OCI-LY1 (cell line): ENCODE data around the gene CMTM4.

Experiments
- H2AFZ ChIP-seq: fragments of 200-600 bp; sonication (generic), shearing (Covaris generic); 2 replicates; pipeline ENCODE4 v1.6.0; 2014; ENCODE audit warnings: antibody characterized with exemption, mild to moderate bottlenecking, low read length
- H3F3A ChIP-seq: fragments of 200-600 bp; sonication (generic), shearing (Covaris generic); 2 replicates; pipeline ENCODE4 v1.6.0; 2014; ENCODE audit warnings: mild to moderate bottlenecking, antibody characterized with exemption, low read length, moderate library complexity; ENCODE audit not compliant: insufficient read depth
- H3K27ac ChIP-seq: fragments of 200-600 bp; sonication (generic); 2 replicates; pipeline ENCODE4 v1.5.1; 2014; ENCODE audit warnings: low read length, mixed run types, mild to moderate bottlenecking, low read depth; ENCODE audit not compliant: poor library complexity, severe bottlenecking
- H3K27me3 ChIP-seq: fragments of 200-600 bp; sonication (generic); 2 replicates; pipeline ENCODE4 v1.6.0; 2014; ENCODE audit warnings: antibody characterized with exemption, mild to moderate bottlenecking, low read length, moderate library complexity; ENCODE audit not compliant: insufficient read depth
- H3K36me3 ChIP-seq: fragments of 200-600 bp; sonication (generic); 2 replicates; pipeline ENCODE4 v1.6.1; 2014; ENCODE audit warnings: mild to moderate bottlenecking, antibody characterized with exemption, low read length, moderate library complexity, mixed read lengths; ENCODE audit not compliant: insufficient read depth
- H3K4me1 ChIP-seq: fragments of 200-600 bp; sonication (generic); 2 replicates; pipeline ENCODE4 v1.5.1; 2014; ENCODE audit warnings: mild to moderate bottlenecking, low read length, moderate library complexity; ENCODE audit not compliant: insufficient read depth, severe bottlenecking
- H3K4me2 ChIP-seq: fragments of 200-600 bp; sonication (generic), shearing (Covaris generic); 2 replicates; pipeline ENCODE4 v1.6.1; 2014; ENCODE audit warnings: low read length
- H3K4me3 ChIP-seq: fragments of 200-600 bp; sonication (generic); 2 replicates; pipeline ENCODE4 v1.5.1; 2014; ENCODE audit warnings: low read length, low read depth, mild to moderate bottlenecking, mixed read lengths; ENCODE audit not compliant: poor library complexity, severe bottlenecking
- H3K79me2 ChIP-seq: fragments of 200-600 bp; shearing (Covaris generic); 2 replicates; pipeline ENCODE4 v1.6.1; 2016; ENCODE audit warnings: mixed run types, low read length, mixed read lengths; ENCODE audit not compliant: insufficient read depth
- H3K9ac ChIP-seq: fragments of 200-600 bp; sonication (generic), shearing (Covaris generic); 2 replicates; pipeline ENCODE4 v1.6.1; 2014; ENCODE audit warnings: mild to moderate bottlenecking, low read length, mixed read lengths
- H3K9me2 ChIP-seq: fragments of 200-600 bp; sonication (generic), shearing (Covaris generic); 2 replicates; pipeline ENCODE4 v1.6.1; 2014; ENCODE audit warnings: low read depth, mild to moderate bottlenecking, low read length, mixed read lengths
- H3K9me3 ChIP-seq: fragments of 200-600 bp; shearing (Covaris generic); 2 replicates; pipeline ENCODE4 v1.6.1; 2014; ENCODE audit warnings: low read length, mixed read lengths
- H4K20me1 ChIP-seq: fragments of 200-600 bp; sonication (generic), shearing (Covaris generic); 2 replicates; pipeline ENCODE4 v1.6.0; 2016; ENCODE audit warnings: mild to moderate bottlenecking, low read length; ENCODE audit not compliant: insufficient read depth
- CTCF ChIP-seq: fragments of 200-600 bp; sonication (generic), shearing (Covaris generic); IDR thresholded peaks from 2 replicates; pipeline ENCODE4 v1.5.1; 2017; ENCODE audit warnings: mild to moderate bottlenecking, antibody characterized with exemption, low read length, moderate library complexity, mixed read lengths
- EZH2 ChIP-seq: fragments of 200-600 bp; sonication (generic), shearing (Covaris generic); IDR thresholded peaks from 2 replicates; pipeline ENCODE4 v1.8.0; 2017; ENCODE audit warnings: borderline replicate concordance, mixed run types, mild to moderate bottlenecking, antibody characterized with exemption, low read length, moderate library complexity, mixed read lengths

Gene CMTM4

GRCh38 chr16:66592241-66592640 is 104.3 kb downstream of the CMTM4 start:
- TF ChIP-seq EZH2 = no peak
- TF ChIP-seq CTCF = no peak

GRCh38 chr16:66591018-66591417 is 105.5 kb downstream of the CMTM4 start:
- Histone ChIP-seq H3F3A (no peaks in the 10 kb centered on the region), H3K4me1 (peaks cover 9% of the 10 kb centered on the region), H3K36me3 (no peaks in the 10 kb centered on the region), H3K9me3 (no peaks in the 10 kb centered on the region), H3K9me2 (no peaks in the 10 kb centered on the region), H3K27me3 (no peaks in the 10 kb centered on the region), H3K4me2 (no peak overlapping the region), H3K9ac (no peak overlapping the region), H3K27ac (no peak overlapping the region), H2AFZ (no peak overlapping the region), H3K4me3 (no peak overlapping the region), H3K79me2 (no peaks in the 10 kb centered on the region), H4K20me1 (no peaks in the 10 kb centered on the region)
- TF ChIP-seq EZH2 = no peak
- no peak for TF ChIP-seq CTCF

More at GRCh38 chr16:66592241-66592640, 104.3 kb downstream of the CMTM4 start:
- no peak overlapping the region for H3K4me2 ChIP-seq
- no peak overlapping the region for H3K4me3 ChIP-seq
- H3K9me3 ChIP-seq = no peaks in the 10 kb centered on the region
- H3K27me3 ChIP-seq = no peaks in the 10 kb centered on the region
- H3K9ac ChIP-seq = no peak overlapping the region
- no peak overlapping the region for H3K27ac ChIP-seq
- no peaks in the 10 kb centered on the region for H4K20me1 ChIP-seq
- no peak overlapping the region for H2AFZ ChIP-seq
- H3K4me1 ChIP-seq = peaks cover 9% of the 10 kb centered on the region
- no peaks in the 10 kb centered on the region for H3F3A ChIP-seq
- no peaks in the 10 kb centered on the region for H3K9me2 ChIP-seq
- no peaks in the 10 kb centered on the region for H3K36me3 ChIP-seq
- no peaks in the 10 kb centered on the region for H3K79me2 ChIP-seq

- Histone ChIP-seq H3K9me2 (no peaks in the 10 kb centered on the region), H3K9me3 (no peaks in the 10 kb centered on the region), H3K4me1 (peaks cover 9% of the 10 kb centered on the region), H3K4me3 (peak overlapping the region; percentile 21), H3K79me2 (no peaks in the 10 kb centered on the region), H3K27me3 (no peaks in the 10 kb centered on the region), H3K27ac (no peak overlapping the region), H3F3A (no peaks in the 10 kb centered on the region), H3K4me2 (peak overlapping the region; percentile 62), H3K9ac (no peak overlapping the region; the same call in 1 of the 2 replicates), H4K20me1 (no peaks in the 10 kb centered on the region), H2AFZ (no peak overlapping the region), H3K36me3 (no peaks in the 10 kb centered on the region)
- TF ChIP-seq CTCF = no peak
- TF ChIP-seq EZH2 = no peak
Observed at GRCh38 chr16:66590322-66590721, 106.2 kb downstream of the CMTM4 start.
